Epidermal melanocyte (primary cell): Measurements from ENCODE around the gene COL23A1.
"Not testable (repeated sequence)": the region's sequence is repeated elsewhere in the genome, so short reads cannot be mapped to it uniquely, and the experiment has no call there.

Source experiments
- DNase-seq: peaks from one replicate; pipeline ENCODE4 v3.0.0; 2011; ENCODE audit warnings: low spot score; ENCODE audit not compliant: insufficient read length

The COL23A1 gene

GRCh38 chr5:178325679-178326373, 264.4 kb downstream of the COL23A1 start:
- no peak for DNase-seq

DNA sequence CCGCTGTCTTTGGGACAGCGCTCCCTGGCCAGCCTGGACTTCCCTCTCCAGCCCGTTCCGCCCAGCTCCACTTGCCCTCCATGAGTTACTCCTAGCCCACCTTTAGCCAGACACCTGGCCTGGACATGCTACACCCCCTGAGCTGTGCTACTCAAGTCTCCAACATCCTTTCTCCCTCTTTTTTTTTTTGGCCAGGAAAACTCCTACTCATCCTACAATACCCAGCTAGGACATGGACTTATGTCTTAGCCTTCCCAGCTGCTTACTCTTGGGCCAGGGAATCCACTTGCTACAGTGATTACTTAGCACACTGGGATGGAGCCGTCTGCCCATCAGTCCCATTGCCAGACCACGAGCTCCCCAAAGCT, 264.9 kb downstream of the COL23A1 start:
- DNase-seq = no peak

DNA sequence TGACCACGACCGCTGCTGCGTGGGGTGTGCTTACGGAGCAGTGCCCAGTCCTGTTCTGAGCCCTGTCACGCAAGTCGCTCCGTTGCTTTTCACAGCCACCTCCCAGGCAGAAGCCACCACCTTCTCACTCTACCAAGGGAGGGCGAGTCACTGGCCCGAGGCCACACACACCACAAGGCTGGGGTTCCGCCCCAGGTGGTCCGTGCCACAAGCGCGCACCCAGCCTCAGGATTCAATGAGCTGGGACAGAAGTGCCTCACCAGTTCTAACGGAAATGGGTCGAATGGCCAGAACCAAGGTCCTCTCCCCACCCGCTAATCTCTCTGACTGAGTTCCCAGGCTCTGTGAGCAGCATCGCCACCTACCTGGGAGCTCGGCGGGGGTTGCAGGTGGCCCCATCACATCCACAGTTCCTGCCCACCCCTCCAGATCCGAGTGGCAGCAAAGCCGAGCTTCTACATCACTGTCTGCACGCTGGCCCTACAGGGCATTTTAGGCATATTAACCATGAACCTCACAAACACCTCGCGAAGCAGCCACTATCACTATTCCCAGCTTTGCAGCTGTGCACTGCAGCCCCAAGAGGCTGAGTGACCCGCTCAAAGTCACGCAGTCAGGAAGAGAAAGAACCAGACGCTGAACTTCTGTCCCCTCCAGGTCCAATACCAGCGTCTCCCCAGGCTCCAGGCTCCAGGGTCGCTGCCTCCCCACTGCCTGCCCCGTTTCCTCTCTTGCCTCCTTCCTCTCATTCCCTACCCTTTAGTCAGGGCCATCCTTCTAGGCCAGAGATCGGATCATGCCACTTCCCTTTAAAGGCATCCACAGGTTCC, 265.5 kb downstream of the COL23A1 start:
- no peak for DNase-seq

GRCh38 chr5:178323961-178324360, 266.2 kb downstream of the COL23A1 start:
- DNase-seq = no peak

DNA sequence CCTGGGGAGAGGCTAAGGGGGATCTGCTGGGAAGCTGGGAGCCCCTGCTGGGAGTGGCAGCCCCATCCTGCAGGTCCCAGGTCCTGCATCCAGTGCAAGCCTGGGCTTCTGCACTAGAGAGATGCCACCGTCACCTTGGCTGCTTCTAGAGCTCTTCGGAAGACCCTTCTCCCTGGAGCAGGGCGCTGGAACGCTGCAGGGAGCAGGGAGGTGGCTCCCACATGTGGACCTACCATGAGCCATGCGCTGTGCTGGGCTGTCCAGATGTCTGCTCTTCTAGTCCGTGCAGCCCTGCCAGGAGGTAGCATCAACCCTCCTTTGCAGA, 266.7 kb downstream of the COL23A1 start:
- no peak for DNase-seq

- DNase-seq = no peak
These were observed 267.3 kb downstream of the COL23A1 start for GRCh38 chr5:178322736-178323540.

DNA sequence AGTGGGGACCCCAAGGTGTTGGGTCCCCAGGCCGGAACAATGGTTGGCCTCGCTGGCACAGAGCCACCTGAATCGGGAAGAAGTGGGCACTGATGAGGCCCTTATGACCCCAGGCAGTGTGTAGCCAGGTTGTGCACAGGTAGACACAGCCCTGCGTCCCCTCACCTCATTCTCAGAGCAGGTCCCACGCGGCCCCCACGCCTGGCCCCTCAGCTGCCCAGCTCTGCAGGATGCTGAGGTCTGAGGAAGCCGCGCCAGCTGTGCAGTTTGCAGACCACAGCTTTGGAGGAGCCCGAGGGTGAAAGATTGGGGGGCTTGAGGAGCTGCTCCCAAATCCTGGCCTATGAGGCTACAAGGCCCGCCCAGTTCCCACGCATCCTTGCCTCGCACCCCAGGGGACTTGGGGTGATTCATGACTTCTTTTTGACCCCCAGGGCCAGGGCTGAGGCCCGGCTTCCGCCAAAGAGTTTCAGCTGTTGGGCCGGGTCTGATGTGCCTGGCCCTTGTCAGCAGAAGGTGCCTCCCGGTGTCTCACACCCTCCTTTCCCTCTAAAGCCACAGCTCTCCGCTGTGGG, 269.8 kb downstream of the COL23A1 start:
- DNase-seq = no peak

GRCh38 chr5:178319541-178320041, 270.6 kb downstream of the COL23A1 start:
- no peak for DNase-seq

GRCh38 chr5:178318893-178319292, 271.3 kb downstream of the COL23A1 start:
- DNase-seq = no peak

GRCh38 chr5:178318382-178318781, 271.8 kb downstream of the COL23A1 start:
- DNase-seq = no peak

GRCh38 chr5:178317727-178318126, 272.5 kb downstream of the COL23A1 start:
- not testable (repeated sequence) for DNase-seq

DNA sequence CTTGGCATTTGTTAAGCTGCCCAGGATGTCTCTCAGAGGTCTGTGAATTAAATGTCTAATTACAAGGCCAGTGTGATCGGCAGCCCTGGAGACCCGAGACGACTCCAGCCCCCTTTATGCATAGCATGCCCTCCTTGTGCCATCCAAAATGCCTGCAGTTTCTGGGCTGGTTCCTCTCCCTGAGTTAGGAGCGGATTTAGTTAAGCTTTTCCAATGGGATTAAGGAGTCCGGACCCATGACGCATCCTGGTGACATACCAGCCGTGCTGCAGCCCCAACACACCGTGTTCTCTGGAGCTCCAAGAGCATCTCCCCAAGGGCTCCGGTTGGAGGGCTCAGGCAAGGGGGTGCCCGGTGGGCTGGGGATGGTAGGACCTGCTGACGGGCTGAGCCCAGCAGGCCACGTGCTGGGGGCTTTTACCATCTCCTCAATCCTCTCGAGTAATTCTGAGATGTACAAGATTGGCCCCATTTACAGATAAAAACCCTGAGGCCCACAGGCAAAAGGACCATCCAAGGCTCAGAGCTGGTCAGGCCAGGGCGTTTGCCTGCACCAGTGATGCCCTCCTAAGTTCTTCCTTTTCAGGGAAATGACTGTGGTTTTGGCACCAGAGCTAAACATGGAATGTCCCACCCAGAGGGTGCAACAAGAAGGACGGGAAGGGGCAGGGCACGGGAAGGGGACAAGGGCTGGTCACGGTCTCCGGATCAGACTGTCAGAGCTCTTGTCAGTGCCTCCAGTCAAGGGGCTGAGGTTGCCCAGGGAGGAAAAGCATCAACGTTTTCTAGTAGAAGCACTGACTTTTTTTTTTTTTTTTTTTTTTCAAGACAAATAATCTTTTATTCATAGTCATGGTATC, 275.0 kb downstream of the COL23A1 start:
- no peak for DNase-seq

- DNase-seq = no peak
These were observed 276.0 kb downstream of the COL23A1 start for GRCh38 chr5:178314061-178314660.

- no peak for DNase-seq
These were observed 276.9 kb downstream of the COL23A1 start for GRCh38 chr5:178313316-178313715.

DNA sequence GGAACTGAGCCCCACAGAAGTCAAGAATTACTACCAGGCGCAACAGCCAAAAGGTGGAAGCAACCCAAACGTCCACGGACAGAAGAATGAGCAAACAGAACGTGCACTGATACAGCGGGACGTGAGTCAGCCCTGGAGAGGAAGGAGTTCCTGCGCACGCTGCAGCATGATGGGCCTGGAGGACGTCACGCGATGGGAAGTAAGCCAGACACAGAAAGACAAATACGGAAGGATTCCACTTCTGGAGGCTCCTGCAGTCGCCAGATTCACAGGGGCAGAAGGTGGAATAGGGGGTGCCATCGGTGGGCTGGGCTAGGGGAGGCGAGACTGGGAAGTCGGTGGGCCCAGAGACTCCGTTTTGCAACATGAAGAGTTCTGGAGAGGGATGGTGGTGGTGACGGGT, 277.3 kb downstream of the COL23A1 start:
- no peak for DNase-seq

GRCh38 chr5:178310130-178310865, 279.9 kb downstream of the COL23A1 start:
- no peak for DNase-seq

DNA sequence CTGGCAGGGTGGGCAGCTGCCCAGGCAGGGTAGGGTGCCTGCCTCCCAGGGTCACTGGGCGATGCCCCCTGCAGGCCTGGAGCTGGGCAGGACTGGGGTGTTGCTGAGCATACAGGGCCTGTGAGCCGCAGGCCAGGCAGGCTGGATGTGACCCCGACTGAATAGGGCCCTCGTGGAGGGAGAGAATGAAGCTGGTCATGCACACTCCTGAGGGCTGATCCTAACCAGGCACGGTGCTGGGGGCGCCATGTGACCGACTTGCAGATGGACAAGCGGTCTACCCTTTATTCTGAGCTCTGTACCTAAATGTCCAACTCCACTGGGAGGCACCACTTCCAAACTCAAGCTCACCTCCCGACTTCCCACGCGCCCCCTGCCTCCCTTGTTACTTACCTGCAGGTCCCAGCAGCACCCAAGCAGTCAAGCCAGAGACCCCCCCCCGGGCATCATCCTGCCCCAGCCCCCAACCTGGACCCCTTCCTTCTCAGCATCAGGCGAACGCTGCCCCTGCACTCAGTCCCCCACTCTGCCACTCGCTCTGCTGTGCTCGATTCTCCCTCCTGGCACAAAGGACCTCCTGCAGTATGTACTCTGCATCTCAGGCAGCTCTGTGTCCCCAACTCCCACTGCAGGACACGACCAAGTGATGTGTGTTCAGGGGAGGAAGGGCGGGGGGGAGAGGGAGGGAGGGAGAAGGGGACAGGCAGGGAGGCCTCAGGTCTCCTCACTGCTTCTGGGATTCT, 280.8 kb downstream of the COL23A1 start:
- DNase-seq = no peak

GRCh38 chr5:178308541-178309092, 281.6 kb downstream of the COL23A1 start:
- no peak for DNase-seq
